Stimulated activated CD4-positive, alpha-beta T cell treated with anti-CD3 and anti-CD28 coated beads, TNF-alpha, amount 100 ng/mL, for 24 hours (primary cell): ENCODE results near the gene SERPINE3.

Experiments
- DNase-seq, 3 experiments: peaks; one replicate each; pipeline ENCODE4 v3.0.0-alpha.2; 2020; ENCODE audit warnings: low read depth in 3 of 3

Gene SERPINE3

GRCh38 chr13:51328488-51328887, 11.0 kb upstream of the SERPINE3 start:
- DNase-seq: no peak

GRCh38 chr13:51329606-51330005, 9.9 kb upstream of the SERPINE3 start:
- DNase-seq: no peak

GRCh38 chr13:51330791-51331190, 8.7 kb upstream of the SERPINE3 start:
- DNase-seq: no peak

- no peak for DNase-seq
Measured at GRCh38 chr13:51331354-51331861, 8.1 kb upstream of the SERPINE3 start.

- no peak for DNase-seq
Measured at GRCh38 chr13:51332566-51333361, 6.7 kb upstream of the SERPINE3 start.

- DNase-seq: no peak
Measured at GRCh38 chr13:51333421-51333820, 6.1 kb upstream of the SERPINE3 start.

- DNase-seq: no peak
Measured at GRCh38 chr13:51333826-51334225, 5.7 kb upstream of the SERPINE3 start.

GRCh38 chr13:51336746-51337145, 2.7 kb upstream of the SERPINE3 start:
- DNase-seq: no peak

- no peak for DNase-seq
Measured at GRCh38 chr13:51339952-51340732, 651 bp downstream of the SERPINE3 start.

GRCh38 chr13:51341232-51341631, 1.7 kb downstream of the SERPINE3 start:
- no peak for DNase-seq

GRCh38 chr13:51341791-51342190, 2.3 kb downstream of the SERPINE3 start:
- DNase-seq: no peak

- no peak for DNase-seq
Measured at GRCh38 chr13:51342706-51343105, 3.2 kb downstream of the SERPINE3 start.

- no peak for DNase-seq
Measured at GRCh38 chr13:51343475-51343874, 4.0 kb downstream of the SERPINE3 start.

- no peak for DNase-seq
Measured at GRCh38 chr13:51346397-51346796, 6.9 kb downstream of the SERPINE3 start.

- DNase-seq: no peak
Measured at GRCh38 chr13:51347099-51347498, 7.6 kb downstream of the SERPINE3 start.

GRCh38 chr13:51348069-51348967, 8.8 kb downstream of the SERPINE3 start:
- no peak for DNase-seq

GRCh38 chr13:51349016-51349415, 9.5 kb downstream of the SERPINE3 start:
- no peak for DNase-seq

GRCh38 chr13:51355217-51355616, 15.7 kb downstream of the SERPINE3 start:
- no peak for DNase-seq

GRCh38 chr13:51357928-51358595, 18.6 kb downstream of the SERPINE3 start:
- no peak for DNase-seq

GRCh38 chr13:51359352-51359751, 19.9 kb downstream of the SERPINE3 start:
- no peak for DNase-seq

GRCh38 chr13:51360489-51360888, 21.0 kb downstream of the SERPINE3 start:
- DNase-seq: no peak
